NCI-H226 (cell line): Measurements from ENCODE around the gene SLC6A3.

ENCODE experiments used
- DNase-seq: peaks from one replicate; pipeline ENCODE4 v3.0.0-alpha.2; 2015

Gene SLC6A3

DNA sequence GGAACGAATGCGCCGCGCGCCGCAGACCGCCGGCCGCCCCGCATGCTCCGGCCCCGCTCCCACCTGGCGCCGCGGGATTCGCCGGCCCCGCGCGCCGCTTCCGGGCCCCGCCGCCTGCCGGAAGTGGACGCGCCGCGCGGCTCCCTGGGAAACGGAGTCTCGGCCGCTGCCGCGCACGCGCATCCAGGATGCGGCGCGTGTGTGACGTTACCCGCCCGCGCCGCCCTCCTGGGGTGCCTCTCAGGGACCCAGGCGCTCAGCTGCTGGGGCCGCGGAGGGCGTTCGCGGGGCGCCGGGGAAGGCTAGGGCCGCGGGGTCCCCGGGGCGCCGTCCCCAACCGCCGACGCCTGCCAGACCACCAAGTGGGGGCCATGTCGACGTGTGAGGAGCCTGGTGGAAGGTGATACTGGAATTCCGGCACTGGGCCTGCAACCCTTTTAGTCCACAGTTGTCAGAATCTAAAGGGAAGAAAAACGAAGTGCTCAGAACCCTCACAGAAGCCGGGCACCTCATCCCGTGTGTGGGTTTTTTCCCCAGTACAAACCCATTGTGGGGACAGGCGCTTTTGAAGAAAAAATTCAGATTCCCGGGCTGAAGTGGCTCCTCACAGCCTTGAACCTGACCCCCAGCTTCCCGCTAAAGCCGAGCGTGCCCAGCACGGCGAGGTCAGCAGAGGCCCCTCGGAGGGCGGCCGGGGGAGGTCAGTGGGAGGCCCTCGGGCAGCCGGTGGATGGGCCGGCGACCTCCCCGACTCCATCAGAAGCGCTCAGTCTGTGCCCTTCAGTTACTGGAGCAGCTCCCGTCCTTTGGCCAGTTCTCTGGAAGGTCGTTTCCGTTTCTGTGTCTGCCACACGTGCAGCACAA is 100.0 kb downstream of the SLC6A3 start, which contains the start of gene CLPTM1L:
Gene CLPTM1L (minus strand): TSS at position 125 of the 864 bp plus-strand sequence. CDS start 258 bp downstream, outside the sequence.
- peak; percentile 86 for DNase-seq

DNA sequence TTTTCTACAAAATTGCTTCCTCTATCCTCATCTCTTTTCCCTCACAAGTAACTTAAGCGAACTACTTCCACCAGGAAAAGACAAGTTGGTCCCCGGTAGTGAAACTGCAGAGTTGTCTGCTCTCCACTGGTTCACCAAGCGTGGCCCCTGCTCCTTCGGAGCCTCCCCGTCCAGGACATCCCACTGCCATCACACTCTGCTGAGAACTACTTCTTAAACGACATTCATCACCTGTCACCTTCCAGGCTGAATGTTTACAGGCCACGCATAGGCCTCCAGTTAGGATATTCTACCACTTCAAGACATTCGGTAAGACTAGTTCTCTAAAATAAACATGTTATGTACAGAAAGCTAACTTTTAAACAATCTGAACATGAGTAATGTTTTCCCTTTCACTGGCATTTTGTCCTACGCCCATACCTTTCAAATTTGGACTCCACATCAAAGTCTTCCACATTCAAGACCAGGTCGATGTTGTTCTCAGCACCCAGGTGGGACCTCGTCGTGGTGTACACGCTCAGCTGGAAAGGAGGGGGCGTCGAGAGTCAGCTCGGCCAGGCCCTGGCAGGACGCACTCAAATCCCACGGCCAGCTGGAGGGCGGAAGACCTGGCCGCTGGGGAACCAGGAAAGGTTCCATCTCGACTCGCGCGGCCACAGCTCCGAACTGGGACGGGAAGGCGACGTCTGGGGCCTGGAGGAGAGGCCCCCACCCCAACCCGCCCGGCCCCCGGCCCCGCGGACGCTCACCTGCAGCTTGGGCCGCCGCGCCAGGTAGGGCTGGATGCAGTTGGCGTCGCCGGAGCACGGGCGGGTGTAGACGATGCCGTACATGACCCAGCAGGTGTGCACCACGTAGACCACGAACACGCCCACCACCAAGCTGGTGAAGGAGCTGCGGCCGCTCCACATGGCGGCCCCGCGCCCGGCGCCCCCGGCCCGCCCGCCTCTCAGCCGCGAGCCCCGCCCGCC is 101.0 kb downstream of the SLC6A3 start:
- DNase-seq = no peak

DNA sequence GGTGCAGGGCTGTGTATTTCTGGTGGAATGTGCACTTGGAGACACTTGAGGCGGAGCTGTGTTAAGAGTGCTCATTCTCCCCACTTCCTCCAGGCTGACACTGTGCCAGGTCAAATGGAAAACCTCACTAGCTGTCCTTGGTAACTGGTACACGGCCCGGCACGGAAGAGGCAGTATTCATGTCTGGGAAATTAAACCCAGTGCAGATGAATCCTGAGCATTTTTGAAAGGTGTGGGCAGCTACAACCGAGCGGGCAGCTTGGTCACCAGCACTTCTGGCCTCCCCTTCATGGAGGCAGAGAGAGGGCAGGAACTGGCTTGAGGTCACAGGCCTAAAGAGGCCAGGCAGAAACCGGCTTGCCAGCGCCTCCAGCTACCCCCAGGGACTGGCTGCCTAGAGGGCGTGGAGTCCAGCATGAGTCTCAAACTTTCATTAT is 101.9 kb downstream of the SLC6A3 start:
- DNase-seq = no peak
